Prostate gland (tissue), 2 donors: ENCODE data around the gene OMA1.

Source experiments
- POLR2A ChIP-seq: fragments of 450-650 bp; IDR thresholded peaks from one replicate; pipeline ENCODE4 v1.6.1; 2016; ENCODE audit warnings: antibody characterized with exemption, mild to moderate bottlenecking
- POLR2AphosphoS5 ChIP-seq: sonication (generic); formaldehyde crosslinking; IDR thresholded peaks from one replicate; pipeline ENCODE4 v1.6.1; 2017; ENCODE audit warnings: antibody characterized with exemption
- TF ChIP-seq, protein P1 (sequence below), 4 experiments: fragments of 200-600 bp in 2 of 4; fragments of 450-650 bp in 2 of 4; sonication (generic) in 2 of 4; IDR thresholded peaks; 1 replicate in 3 of 4; 2 replicates in 1 of 4; pipeline ENCODE4 v1.5.1; 2016 to 2019; ENCODE audit warnings: antibody characterized with exemption in 4 of 4, mild to moderate bottlenecking in 2 of 4, moderate library complexity in 2 of 4

DNA sequence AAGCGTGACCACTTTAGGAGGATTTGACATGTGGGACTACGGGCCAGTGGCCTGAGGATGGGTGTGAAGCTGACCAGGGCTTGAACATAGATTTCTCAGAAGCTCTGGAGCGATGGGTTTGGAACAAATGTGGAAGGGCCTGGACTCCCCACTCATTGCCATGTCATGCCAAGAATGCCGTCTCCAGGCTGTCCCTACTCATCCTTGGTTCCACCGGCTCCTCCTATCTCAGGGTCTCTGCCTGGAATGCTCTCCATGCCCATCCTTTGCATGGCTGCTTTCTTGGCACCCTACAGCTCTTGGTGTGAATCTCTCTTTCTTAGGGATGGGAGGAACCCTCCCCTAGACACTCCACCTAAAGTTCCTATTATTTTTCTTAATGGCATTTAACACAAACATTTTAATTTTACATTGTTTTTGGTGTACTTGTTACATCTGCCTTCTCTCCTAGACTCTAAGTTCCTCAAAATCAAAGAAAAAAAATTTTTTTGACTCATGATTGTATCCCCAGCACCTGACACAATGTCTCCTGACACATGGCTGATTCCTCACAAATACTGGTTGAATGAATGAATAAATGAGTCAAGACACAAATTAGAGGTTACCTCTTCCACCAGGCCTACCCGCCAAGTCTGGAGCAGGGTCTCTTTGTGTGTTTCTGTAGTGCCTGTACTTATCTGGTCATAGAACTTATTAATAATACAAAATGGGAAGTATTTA lies 114.5 kb downstream of the OMA1 start:
- no peak for TF ChIP-seq POLR2A
- TF ChIP-seq, protein P1, sequence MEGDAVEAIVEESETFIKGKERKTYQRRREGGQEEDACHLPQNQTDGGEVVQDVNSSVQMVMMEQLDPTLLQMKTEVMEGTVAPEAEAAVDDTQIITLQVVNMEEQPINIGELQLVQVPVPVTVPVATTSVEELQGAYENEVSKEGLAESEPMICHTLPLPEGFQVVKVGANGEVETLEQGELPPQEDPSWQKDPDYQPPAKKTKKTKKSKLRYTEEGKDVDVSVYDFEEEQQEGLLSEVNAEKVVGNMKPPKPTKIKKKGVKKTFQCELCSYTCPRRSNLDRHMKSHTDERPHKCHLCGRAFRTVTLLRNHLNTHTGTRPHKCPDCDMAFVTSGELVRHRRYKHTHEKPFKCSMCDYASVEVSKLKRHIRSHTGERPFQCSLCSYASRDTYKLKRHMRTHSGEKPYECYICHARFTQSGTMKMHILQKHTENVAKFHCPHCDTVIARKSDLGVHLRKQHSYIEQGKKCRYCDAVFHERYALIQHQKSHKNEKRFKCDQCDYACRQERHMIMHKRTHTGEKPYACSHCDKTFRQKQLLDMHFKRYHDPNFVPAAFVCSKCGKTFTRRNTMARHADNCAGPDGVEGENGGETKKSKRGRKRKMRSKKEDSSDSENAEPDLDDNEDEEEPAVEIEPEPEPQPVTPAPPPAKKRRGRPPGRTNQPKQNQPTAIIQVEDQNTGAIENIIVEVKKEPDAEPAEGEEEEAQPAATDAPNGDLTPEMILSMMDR (IDR thresholded peaks at IDR 0.05), result no peak
- TF ChIP-seq POLR2AphosphoS5, result no peak
